NCI-H510A treated with DMSO at 0.1 percent for 48 hours (cell line): Measurements from ENCODE around the gene SHD.
"Not testable (repeated sequence)": the region's sequence is repeated elsewhere in the genome, so short reads cannot be mapped to it uniquely, and the experiment has no call there.

Experiments used
- DNase-seq: peaks from one replicate; lab custom pipeline; 2025; lab: John Stamatoyannopoulos, UW

Gene SHD

GRCh38 chr19:4267101-4267900 is 11.8 kb upstream of the SHD start:
- peak; percentile 56 for DNase-seq

DNA sequence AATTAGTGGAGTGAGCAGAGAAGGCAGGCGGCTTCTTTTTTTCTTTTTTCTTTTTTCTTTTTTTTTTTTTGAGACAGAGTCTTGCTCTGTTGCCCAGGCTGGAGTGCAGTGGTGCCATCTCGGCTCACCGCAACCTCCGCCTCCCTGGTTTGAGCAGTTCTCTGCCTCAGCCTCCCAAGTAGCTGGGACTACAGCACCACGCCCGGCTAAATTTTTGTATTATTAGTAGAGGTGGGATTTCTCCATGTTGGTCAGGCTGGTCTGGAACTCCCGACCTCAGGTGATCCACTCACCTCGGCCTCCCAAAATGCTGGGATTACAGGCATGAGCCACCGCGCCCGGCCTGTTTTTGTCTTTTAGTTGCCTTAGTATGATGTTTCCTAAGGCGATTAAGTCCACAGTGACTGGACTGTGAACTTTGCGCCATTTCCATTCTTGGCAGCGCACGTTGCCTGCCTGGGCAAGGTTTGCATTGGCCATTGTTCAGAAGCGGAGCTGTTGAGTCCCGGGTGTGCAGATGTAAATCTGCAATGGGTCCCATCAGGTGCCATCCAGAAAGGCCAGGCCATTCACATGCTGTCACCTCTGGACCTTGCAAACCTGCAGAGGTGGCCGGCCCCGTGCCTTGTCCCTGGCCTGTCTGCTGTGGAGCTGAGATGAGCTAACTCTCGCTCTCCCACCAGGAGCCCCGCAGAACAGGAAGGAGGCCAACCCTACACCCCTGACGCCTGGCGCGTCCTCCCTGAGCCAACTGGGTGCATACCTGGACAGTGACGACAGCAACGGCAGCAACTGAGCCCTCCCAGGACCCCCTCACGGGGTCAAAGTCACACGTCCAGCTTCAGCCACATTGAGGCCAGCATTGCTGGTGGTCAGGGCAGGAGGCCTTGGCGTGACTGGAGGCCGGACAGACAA is 10.9 kb upstream of the SHD start:
- DNase-seq, result no peak

DNA sequence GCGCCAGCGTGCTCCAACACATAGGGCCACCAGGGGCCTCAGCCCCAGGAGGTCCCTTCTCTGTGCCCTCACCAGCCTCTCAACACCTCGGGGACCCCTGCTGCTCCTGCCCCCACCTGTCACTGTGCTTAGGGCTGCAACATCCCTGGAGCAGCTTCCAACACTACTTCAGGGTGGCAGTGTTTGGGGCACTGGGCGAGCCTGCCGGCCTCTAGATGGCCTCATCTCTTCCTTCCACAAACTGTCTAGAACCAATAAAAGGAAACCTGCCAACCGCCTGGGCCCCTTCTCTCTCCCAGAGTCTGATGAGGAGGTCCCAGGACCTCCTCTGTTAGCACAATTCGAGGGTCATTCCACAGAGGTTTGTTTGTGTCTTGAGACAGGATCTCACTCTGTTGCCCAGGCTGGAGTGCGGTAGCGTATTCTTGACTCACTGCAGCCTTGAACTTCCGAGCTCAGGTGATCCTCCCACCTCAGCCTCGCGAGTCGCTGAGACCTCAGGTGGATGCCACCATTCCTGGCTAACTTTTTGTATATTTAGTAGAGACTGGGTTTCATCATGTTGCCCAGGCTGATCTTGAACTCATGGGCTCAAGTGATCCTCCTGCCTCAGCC is 10.1 kb upstream of the SHD start:
- no peak for DNase-seq

- DNase-seq, result no peak
Observed at GRCh38 chr19:4272894-4273293, 6.2 kb upstream of the SHD start.

GRCh38 chr19:4274321-4274686 is 4.8 kb upstream of the SHD start:
- not testable (repeated sequence) for DNase-seq

- no peak for DNase-seq
Observed at GRCh38 chr19:4277191-4277696, 1.8 kb upstream of the SHD start.

- no peak for DNase-seq
Observed at GRCh38 chr19:4278010-4278409, 1.1 kb upstream of the SHD start.

DNA sequence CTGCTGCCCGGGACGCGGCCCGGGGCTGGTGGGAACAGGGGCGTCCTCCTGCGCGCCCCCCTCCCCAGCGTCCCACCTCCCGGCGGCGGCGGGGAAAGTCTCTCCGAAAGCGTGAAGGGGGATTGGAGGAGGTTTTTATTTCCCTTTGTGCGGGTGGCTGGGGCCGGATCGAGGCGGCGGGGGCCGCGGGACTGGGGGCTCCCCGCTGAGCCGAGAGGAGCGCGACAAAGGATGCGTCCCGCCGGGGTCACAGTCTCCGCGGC is 132 bp downstream of the SHD start:
- no peak for DNase-seq

DNA sequence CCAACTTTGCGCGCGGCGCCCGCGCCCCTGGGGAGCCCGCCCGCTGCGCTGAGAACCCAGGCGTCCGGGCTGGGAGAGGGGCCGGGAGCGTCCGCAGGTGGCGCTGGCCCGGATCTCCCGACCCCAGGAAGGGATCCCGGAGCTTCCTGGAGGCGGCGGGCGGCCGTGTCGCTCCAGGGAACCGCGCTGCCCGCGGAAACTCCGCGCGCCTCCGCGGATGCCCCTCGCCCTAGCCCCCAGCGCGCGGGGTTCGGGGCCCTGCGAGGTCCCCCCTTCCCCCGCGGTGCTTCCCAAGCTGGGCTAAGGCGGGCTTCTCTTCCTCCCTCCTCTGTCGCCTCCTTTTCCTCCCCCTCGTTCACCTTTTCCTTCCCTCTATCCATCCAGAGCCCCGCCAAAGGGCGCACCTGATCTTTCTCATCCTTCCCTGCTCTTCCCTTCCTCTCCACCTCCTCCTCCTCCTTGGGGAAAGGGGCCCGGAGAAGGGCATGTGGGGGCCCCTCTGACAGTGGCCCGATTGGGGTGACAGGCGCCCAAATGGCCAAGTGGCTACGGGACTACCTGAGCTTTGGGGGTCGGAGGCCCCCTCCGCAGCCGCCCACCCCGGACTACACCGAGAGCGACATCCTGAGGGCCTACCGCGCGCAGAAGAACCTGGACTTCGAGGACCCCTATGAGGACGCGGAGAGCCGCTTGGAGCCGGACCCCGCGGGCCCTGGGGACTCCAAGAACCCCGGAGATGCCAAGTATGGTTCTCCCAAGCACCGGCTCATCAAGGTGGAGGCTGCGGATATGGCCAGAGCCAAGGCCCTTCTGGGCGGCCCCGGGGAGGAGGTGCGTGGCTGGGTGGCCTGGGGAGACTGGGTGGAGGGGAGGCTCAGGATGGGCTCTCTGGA is 710 bp downstream of the SHD start:
- no peak for DNase-seq

- DNase-seq, result no peak
Observed at GRCh38 chr19:4284176-4284958, 5.3 kb downstream of the SHD start.

DNA sequence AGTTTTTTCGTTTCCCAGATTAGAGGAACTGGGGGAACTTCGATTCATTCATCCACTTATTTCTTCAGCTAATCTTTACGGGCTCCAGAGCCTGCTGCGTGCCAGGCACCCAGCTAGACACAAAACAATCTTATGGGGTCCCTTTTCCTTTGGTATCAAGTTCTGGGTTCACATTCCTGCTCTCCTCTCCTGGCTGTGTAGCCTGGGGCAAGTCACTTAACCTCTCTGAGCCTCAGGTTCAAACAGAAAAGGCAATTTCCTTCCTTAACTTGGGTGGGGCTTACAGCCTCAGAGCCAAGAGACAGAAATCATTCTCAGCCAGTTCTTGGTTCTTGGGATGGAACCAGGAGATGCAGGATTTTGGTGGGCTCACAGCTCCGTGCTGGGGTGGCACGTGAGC is 5.9 kb downstream of the SHD start:
- no peak for DNase-seq

DNA sequence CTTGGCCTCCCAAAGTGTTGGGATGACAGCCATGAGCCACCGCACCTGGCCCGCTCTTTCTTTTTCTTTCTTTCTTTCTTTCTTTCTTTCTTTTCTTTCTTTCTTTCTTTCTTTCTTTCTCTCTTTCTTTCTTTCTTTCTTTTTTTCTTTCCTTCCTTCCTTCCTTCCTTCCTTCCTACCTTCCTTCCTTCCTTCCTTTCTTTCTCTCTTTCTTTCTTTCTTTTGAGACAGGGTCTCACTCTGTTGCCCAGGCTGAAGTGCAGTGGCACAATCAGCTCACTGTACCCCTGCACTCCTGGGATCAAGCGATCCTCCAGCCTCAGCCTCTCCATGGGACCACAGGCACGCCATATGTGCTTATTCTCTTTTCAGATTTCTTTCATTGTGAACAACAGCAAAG is 7.1 kb downstream of the SHD start:
- not testable (repeated sequence) for DNase-seq

DNA sequence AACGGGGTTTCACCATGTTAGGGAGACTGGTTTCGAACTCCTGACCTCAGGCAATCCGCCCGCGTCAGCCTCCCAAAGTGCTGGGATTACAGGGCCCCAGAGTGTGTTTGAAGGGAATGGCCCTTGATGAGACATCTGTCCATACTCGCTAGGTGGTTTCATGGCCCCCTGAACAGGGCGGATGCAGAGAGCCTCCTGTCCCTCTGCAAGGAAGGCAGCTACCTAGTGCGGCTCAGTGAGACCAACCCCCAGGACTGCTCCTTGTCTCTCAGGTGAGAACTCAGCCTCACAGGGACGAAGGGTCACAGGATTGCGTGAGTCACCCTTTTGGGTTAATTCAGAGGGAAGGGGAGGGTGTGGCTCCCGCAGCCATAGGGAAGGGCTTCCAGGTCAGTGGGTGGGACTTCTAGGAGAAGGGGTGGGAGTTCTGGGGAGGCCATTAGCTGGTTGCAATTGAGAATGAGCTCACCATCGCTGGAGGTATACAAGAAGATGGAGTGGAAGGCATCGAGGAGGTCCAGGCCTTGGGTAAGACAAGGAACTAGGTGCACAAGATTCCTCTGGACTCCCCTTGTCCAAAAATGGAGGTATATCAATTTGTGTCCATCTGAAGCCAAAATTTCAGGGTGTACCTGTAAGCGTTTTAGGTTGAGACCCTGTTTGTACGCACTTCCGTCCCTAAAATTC is 9.2 kb downstream of the SHD start:
- no peak for DNase-seq

GRCh38 chr19:4291184-4291732 is 12.2 kb downstream of the SHD start:
- DNase-seq, result no peak

DNA sequence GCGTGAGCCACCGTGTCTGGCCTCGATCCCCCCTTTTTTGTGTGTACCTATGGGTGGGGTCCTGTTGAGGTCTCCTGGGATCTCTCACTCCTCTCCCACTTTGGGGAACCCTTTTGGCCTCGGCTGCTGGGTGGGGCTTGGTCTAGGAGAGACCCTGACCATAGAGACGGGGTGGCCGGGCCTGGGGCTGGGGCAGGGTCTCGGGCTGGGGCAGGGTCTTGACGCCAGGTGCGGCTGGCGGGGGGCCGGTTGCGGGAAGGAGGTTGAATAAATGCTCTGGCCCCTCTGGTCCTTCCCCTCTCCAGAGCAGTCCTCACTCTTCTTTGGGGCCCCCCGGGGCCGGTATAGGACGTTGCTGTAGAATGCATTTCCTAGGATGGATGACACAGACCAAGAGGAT is 13.4 kb downstream of the SHD start:
- no peak for DNase-seq

- no peak for DNase-seq
Observed at GRCh38 chr19:4294389-4294788, 15.3 kb downstream of the SHD start.

DNA sequence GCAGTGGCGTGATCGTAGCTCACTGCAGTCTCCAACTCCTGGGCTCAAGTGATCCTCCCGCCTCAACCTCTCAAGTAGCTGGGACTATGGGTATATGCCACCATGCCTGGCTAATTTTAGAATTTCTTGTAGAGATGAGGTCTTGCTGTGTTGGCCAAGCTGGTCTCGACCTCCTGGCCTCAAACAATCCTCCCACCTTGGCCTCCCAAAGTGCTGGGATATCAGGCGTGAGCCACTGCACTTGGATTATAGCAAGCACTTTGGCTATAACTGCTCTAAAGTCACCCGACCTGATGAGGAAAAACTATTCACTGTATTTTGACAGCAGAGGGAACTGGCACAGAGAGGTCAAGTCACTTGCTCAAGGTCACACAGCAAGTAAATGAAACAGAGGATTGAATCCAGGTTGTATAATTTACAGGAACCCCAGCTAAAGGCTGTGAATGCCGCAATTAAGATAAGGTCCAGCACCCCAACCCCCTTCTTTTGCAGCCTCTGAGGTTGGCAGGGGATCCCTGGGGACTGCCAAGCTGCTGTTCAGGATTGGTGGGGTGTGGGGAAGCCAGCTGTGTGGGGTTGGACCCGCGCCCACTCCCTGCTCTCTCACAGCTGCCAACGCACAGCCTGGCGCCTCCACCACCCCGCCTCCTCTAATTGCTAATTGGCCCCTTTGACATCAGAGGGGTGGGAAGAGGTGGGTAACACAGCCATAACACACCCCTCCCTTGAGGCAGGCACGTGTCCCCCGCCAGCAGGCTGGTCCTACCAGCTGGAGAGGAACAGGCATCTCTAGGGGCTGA is 17.1 kb downstream of the SHD start:
- peak; percentile 13 for DNase-seq

- no peak for DNase-seq
Observed at GRCh38 chr19:4297901-4298809, 19.1 kb downstream of the SHD start.
